IMR-90 (cell line): ENCODE data around the gene HIPK3.

Source experiments
- CEBPB ChIP-seq: IDR thresholded peaks from 2 replicates; pipeline ENCODE4 v1.6.1; 2012; ENCODE audit warnings: low read depth, low read length, improper control_type of control experiment
- MAFK ChIP-seq: IDR thresholded peaks from 2 replicates; pipeline ENCODE4 v1.6.1; 2012; ENCODE audit warnings: low read depth, low read length, improper control_type of control experiment
- TF ChIP-seq, protein P1 (sequence below): conservative IDR thresholded peaks from 2 replicates; pipeline ENCODE4 v1.5.1; 2012; ENCODE audit warnings: mild to moderate bottlenecking, low read depth, low read length, improper control_type of control experiment

DNA sequence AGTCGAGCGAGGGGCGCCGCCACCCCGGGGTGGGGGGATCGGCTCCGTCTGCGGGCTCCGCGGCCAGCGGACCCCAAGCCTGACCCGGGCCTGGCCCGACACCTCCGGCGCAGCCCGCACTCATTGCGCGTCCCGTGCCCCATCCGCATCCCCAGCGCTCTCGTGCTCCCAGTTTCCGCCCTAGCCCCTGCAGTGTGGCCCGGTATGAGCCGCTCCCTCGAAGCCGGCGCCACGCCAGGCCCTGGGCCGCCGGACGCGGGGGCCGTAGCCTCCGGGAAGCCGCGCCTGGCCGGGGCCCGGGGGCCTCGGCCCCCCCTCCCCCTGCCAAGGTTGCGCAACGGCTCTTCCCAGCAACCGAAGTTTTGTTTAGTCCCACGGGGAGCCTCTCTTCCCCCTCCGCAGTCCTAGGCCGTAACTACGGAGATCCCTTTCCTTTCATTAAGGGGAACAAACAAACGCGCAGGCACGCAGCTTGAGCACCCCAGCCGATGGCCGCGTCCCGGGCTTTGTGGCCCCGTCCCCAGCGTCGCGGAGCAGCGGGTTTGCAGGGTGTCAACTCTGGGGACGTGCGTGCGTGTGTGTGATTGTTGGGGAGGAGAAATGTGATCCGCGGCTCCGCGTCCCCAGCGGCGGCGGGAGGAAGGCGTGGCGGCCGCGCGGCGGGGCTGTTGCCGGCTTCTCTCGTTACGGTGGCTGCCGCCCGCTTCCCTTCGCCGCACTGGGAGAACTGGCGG, 883 bp downstream of the HIPK3 start:
- TF ChIP-seq, protein P1, sequence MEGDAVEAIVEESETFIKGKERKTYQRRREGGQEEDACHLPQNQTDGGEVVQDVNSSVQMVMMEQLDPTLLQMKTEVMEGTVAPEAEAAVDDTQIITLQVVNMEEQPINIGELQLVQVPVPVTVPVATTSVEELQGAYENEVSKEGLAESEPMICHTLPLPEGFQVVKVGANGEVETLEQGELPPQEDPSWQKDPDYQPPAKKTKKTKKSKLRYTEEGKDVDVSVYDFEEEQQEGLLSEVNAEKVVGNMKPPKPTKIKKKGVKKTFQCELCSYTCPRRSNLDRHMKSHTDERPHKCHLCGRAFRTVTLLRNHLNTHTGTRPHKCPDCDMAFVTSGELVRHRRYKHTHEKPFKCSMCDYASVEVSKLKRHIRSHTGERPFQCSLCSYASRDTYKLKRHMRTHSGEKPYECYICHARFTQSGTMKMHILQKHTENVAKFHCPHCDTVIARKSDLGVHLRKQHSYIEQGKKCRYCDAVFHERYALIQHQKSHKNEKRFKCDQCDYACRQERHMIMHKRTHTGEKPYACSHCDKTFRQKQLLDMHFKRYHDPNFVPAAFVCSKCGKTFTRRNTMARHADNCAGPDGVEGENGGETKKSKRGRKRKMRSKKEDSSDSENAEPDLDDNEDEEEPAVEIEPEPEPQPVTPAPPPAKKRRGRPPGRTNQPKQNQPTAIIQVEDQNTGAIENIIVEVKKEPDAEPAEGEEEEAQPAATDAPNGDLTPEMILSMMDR: 0 out of 2 replicates have a peak, but pooled peaks have one; percentile 19
- TF ChIP-seq CEBPB (peak; percentile 99), MAFK (no peak)
